ENCODE measurements around the gene PLEKHO2. TPM values are rescaled to one million over a fixed set of nuclear protein-coding genes. Genes with fewer than 3 reads are reported as not detected.
A peak's percentile ranks its signal among the peaks of the same experiment; 100 is the strongest.

PLEKHO2 gene
- total RNA-seq, 1 donor from 2014 or later = 33.4 TPM

- peaks cover 27% of the 10 kb centered on the region for H3K27me3 Mint-ChIP-seq (ENCODE audit: unreplicated experiment)
- peak overlapping the region; percentile 100 for H3K4me3 Mint-ChIP-seq (ENCODE audit: unreplicated experiment)
- H3K36me3 Mint-ChIP-seq (ENCODE audit: low read depth, unreplicated experiment) = peaks cover 15% of the 10 kb centered on the region
- H3K4me1 Mint-ChIP-seq (ENCODE audit: unreplicated experiment) = peaks cover 47% of the 10 kb centered on the region
- peak; percentile 32 for DNase-seq (ENCODE audit: low spot score)
- H3K9me3 Mint-ChIP-seq (ENCODE audit: unreplicated experiment) = no peaks in the 10 kb centered on the region
- TF ChIP-seq CTCF (IDR thresholded peaks at IDR 0.05; ENCODE audit: unreplicated experiment) = no peak
- H3K27ac Mint-ChIP-seq (ENCODE audit: unreplicated experiment) = peak overlapping the region; percentile 24
These were observed 1.4 kb downstream of the PLEKHO2 start for GRCh38 chr15:64842986-64843561.

DNA sequence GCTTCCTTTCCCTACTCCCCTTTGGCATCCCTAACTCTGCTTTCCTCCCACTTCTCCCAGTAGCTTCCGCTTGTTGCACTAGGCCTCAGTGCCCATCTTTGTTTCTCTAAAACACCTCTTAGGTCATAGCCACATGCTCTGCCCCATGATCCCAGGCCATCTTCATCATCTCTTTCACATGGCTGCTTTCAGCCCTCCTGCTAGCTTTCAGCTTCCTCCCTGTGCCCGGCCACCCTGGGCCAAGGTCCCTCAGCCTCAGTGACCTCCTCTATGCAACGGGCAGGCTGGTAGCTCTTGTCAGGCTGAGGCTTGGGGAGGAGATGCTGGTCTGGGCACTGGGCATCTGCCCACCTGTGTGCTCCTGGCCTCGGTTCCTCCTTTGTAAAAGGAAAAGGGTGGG is 2.3 kb downstream of the PLEKHO2 start:
- no peak for TF ChIP-seq CTCF (IDR thresholded peaks at IDR 0.05; ENCODE audit: unreplicated experiment)
- peak overlapping the region; percentile 100 for H3K4me3 Mint-ChIP-seq (ENCODE audit: unreplicated experiment)
- H3K9me3 Mint-ChIP-seq (ENCODE audit: unreplicated experiment) = no peaks in the 10 kb centered on the region
- DNase-seq (ENCODE audit: low spot score) = no peak
- peaks cover 52% of the 10 kb centered on the region for H3K4me1 Mint-ChIP-seq (ENCODE audit: unreplicated experiment)
- peaks cover 18% of the 10 kb centered on the region for H3K36me3 Mint-ChIP-seq (ENCODE audit: low read depth, unreplicated experiment)
- H3K27ac Mint-ChIP-seq (ENCODE audit: unreplicated experiment) = peak overlapping the region; percentile 79
- peaks cover 25% of the 10 kb centered on the region for H3K27me3 Mint-ChIP-seq (ENCODE audit: unreplicated experiment)

GRCh38 chr15:64844576-64845145 is 2.9 kb downstream of the PLEKHO2 start:
- no peak for TF ChIP-seq CTCF (IDR thresholded peaks at IDR 0.05; ENCODE audit: unreplicated experiment)
- H3K27ac Mint-ChIP-seq (ENCODE audit: unreplicated experiment) = peak overlapping the region; percentile 82
- H3K9me3 Mint-ChIP-seq (ENCODE audit: unreplicated experiment) = no peaks in the 10 kb centered on the region
- H3K4me3 Mint-ChIP-seq (ENCODE audit: unreplicated experiment) = peak overlapping the region; percentile 100
- DNase-seq (ENCODE audit: low spot score) = no peak
- H3K4me1 Mint-ChIP-seq (ENCODE audit: unreplicated experiment) = peaks cover 52% of the 10 kb centered on the region
- H3K27me3 Mint-ChIP-seq (ENCODE audit: unreplicated experiment) = peaks cover 24% of the 10 kb centered on the region
- H3K36me3 Mint-ChIP-seq (ENCODE audit: low read depth, unreplicated experiment) = peaks cover 18% of the 10 kb centered on the region

- no peak for TF ChIP-seq CTCF (IDR thresholded peaks at IDR 0.05; ENCODE audit: unreplicated experiment)
- Mint-ChIP-seq H3K4me1 (ENCODE audit: unreplicated experiment) (peaks cover 50% of the 10 kb centered on the region), H3K9me3 (ENCODE audit: unreplicated experiment) (no peaks in the 10 kb centered on the region), H3K27me3 (ENCODE audit: unreplicated experiment) (peaks cover 22% of the 10 kb centered on the region), H3K4me3 (ENCODE audit: unreplicated experiment) (peak overlapping the region; percentile 100), H3K36me3 (ENCODE audit: low read depth, unreplicated experiment) (peaks cover 18% of the 10 kb centered on the region), H3K27ac (ENCODE audit: unreplicated experiment) (peak overlapping the region; percentile 82)
- DNase-seq (ENCODE audit: low spot score) = peak; percentile 26
These were observed 3.5 kb downstream of the PLEKHO2 start for GRCh38 chr15:64845183-64845611.

GRCh38 chr15:64845831-64846595 is 4.3 kb downstream of the PLEKHO2 start:
- H3K4me1 Mint-ChIP-seq (ENCODE audit: unreplicated experiment) = peaks cover 45% of the 10 kb centered on the region
- peak overlapping the region; percentile 83 for H3K4me3 Mint-ChIP-seq (ENCODE audit: unreplicated experiment)

More at GRCh38 chr15:64845831-64846595, 4.3 kb downstream of the PLEKHO2 start:
- H3K36me3 Mint-ChIP-seq (ENCODE audit: low read depth, unreplicated experiment) = peaks cover 26% of the 10 kb centered on the region
- H3K27me3 Mint-ChIP-seq (ENCODE audit: unreplicated experiment) = peaks cover 19% of the 10 kb centered on the region
- no peaks in the 10 kb centered on the region for H3K9me3 Mint-ChIP-seq (ENCODE audit: unreplicated experiment)
- TF ChIP-seq CTCF (IDR thresholded peaks at IDR 0.05; ENCODE audit: unreplicated experiment) = no peak
- peak overlapping the region; percentile 74 for H3K27ac Mint-ChIP-seq (ENCODE audit: unreplicated experiment)
- DNase-seq (ENCODE audit: low spot score) = no peak
